HepG2 (cell line): Measurements from ENCODE around the gene FGGY. TPM values are rescaled to one million over a fixed set of nuclear protein-coding genes. Genes with fewer than 3 reads are reported as not detected.
A peak's percentile ranks its signal among the peaks of the same experiment; 100 is the strongest.

Experiments
- CREB1 ChIP-seq, 2 experiments: fragments of 450-650 bp in 1 of 2; IDR thresholded peaks; 2 replicates each; pipeline ENCODE4 v1.6.1; 2016 to 2017; ENCODE audit warnings: control low read depth in 1 of 2, mild to moderate bottlenecking in 1 of 2, missing compliant biosample characterization in 1 of 2, missing genetic modification characterization in 1 of 2
- GTF3A ChIP-seq: sonication (generic); formaldehyde crosslinking; conservative IDR thresholded peaks from 2 replicates; pipeline ENCODE4 v1.4.0; 2020; ENCODE audit warnings: mild to moderate bottlenecking, missing genetic modification reagents
- GZF1 ChIP-seq: sonication (generic); formaldehyde crosslinking; IDR thresholded peaks from 2 replicates; pipeline ENCODE4 v1.5.1; 2020; ENCODE audit warnings: mild to moderate bottlenecking, missing genetic modification reagents
- HDAC6 ChIP-seq: fragments of 200-600 bp; sonication (generic); IDR thresholded peaks from 2 replicates; pipeline ENCODE4 v1.7.0; 2017; ENCODE audit warnings: mild to moderate bottlenecking, antibody characterized with exemption, low read length, low read depth
- KAT7 ChIP-seq: IDR thresholded peaks from 2 replicates; pipeline ENCODE4 v1.6.1; 2018; ENCODE audit warnings: borderline replicate concordance, missing compliant biosample characterization
- KDM3A ChIP-seq: IDR thresholded peaks from 2 replicates; pipeline ENCODE4 v1.6.1; 2018; ENCODE audit warnings: low read depth, missing compliant biosample characterization
- MED13 ChIP-seq: sonication (generic); formaldehyde crosslinking; IDR thresholded peaks from 2 replicates; pipeline ENCODE4 v1.5.0; 2020; ENCODE audit warnings: missing genetic modification reagents
- MED8 ChIP-seq: sonication (generic); formaldehyde crosslinking; IDR thresholded peaks from 2 replicates; pipeline ENCODE4 v1.8.1; 2023; ENCODE audit warnings: mild to moderate bottlenecking, missing genetic modification reagents; ENCODE audit not compliant: insufficient replicate concordance
- NAIF1 ChIP-seq: sonication (generic); formaldehyde crosslinking; IDR thresholded peaks from 2 replicates; pipeline ENCODE4 v1.5.0; 2020; ENCODE audit warnings: mild to moderate bottlenecking, missing genetic modification reagents, borderline replicate concordance
- NR3C1 ChIP-seq: sonication (generic); formaldehyde crosslinking; IDR thresholded peaks from 2 replicates; pipeline ENCODE4 v1.4.0; 2020; ENCODE audit warnings: missing genetic modification reagents
- RERE ChIP-seq: IDR thresholded peaks from 2 replicates; pipeline ENCODE4 v1.6.1; 2016; ENCODE audit warnings: low read depth, missing genetic modification reagents, missing compliant biosample characterization
- SIX4 ChIP-seq: sonication (generic); formaldehyde crosslinking; IDR thresholded peaks from 2 replicates; pipeline ENCODE4 v1.4.0; 2020; ENCODE audit warnings: missing genetic modification reagents
- SMARCE1 ChIP-seq: fragments of 450-650 bp; IDR thresholded peaks from 2 replicates; pipeline ENCODE4 v1.6.1; 2017; ENCODE audit warnings: borderline replicate concordance
- SP4 ChIP-seq: sonication (generic); formaldehyde crosslinking; IDR thresholded peaks from 2 replicates; pipeline ENCODE4 v1.8.1; 2023; ENCODE audit warnings: mild to moderate bottlenecking, missing genetic modification reagents
- ZBTB2 ChIP-seq: sonication (generic); formaldehyde crosslinking; IDR thresholded peaks from 2 replicates; pipeline ENCODE4 v1.8.0; 2022; ENCODE audit warnings: low read depth, missing genetic modification reagents
- ZHX2 ChIP-seq, 2 experiments: sonication (generic) in 1 of 2; formaldehyde crosslinking in 1 of 2; IDR thresholded peaks; 2 replicates each; pipeline versions ENCODE4 v1.6.1 to v1.9.0; 2014 to 2022; ENCODE audit warnings: antibody characterized with exemption in 1 of 2, borderline replicate concordance in 1 of 2, inconsistent platforms in 1 of 2, low read depth in 1 of 2, missing genetic modification reagents in 1 of 2
- ZNF550 ChIP-seq: sonication (generic); formaldehyde crosslinking; IDR thresholded peaks from 2 replicates; pipeline ENCODE4 v1.4.0; 2020; ENCODE audit warnings: mild to moderate bottlenecking, missing genetic modification reagents, borderline replicate concordance
- polyA plus RNA-seq, 8 experiments: library from polyadenylated mRNA; depleted of rRNA in 3 of 8; stranded (reverse) in 7 of 8; unstranded in 1 of 8; fragments of >200 nt; fragmentation: Illumina TruSeq in 4 of 8; extraction: Trizol in 4 of 8; gene quantifications; 2 replicates each; pipeline versions ENCODE4 v1.2.1 to v1.2.3, GENCODE V29; 2011 to 2016; ENCODE audit warnings: low read depth in 4 of 8, missing spikeins in 1 of 8, mixed read lengths in 1 of 8; ENCODE audit not compliant: insufficient read depth in 1 of 8
- total RNA-seq, 5 experiments: library from RNA; depleted of rRNA; stranded (reverse); fragments of >200 nt; fragmentation: Illumina TruSeq; extraction: Trizol; gene quantifications; 2 replicates each; pipeline ENCODE4 v1.2.3, GENCODE V29; 2016; ENCODE audit warnings: low read depth in 1 of 5

Gene FGGY
- total and polyA plus RNA-seq, 2 of the 13 experiments (the other 11 are each of a cell fraction or from before 2014, with no cell fraction given) = 15.7 to 27.5 TPM

GRCh38 chr1:59522925-59523505, 226.1 kb downstream of the FGGY start (continued):
- TF ChIP-seq ZHX2 (IDR thresholded peaks at IDR 0.05; ENCODE audit: low read depth) (0 out of 2 replicates have a peak, but pooled peaks have one; percentile 41), ZHX2 (CRISPR knock-in tag; IDR thresholded peaks at IDR 0.05; ENCODE audit: borderline replicate concordance) (no peak), NAIF1 (CRISPR knock-in tag) (no peak), NR3C1 (CRISPR knock-in tag) (no peak), KAT7 (CRISPR knock-in tag) (no peak), SMARCE1 (no peak), MED13 (CRISPR knock-in tag) (no peak), ZNF550 (CRISPR knock-in tag) (no peak), SIX4 (CRISPR knock-in tag) (peak; percentile 41; the same call in 1 of the 2 replicates), GTF3A (CRISPR knock-in tag) (no peak), HDAC6 (no peak), SP4 (CRISPR knock-in tag) (no peak), ZBTB2 (CRISPR knock-in tag) (no peak), GZF1 (CRISPR knock-in tag) (no peak), RERE (CRISPR knock-in tag) (0 out of 2 replicates have a peak, but pooled peaks have one; percentile 34), MED8 (CRISPR knock-in tag) (no peak), CREB1 (IDR thresholded peaks at IDR 0.05) (no peak), CREB1 (CRISPR knock-in tag; IDR thresholded peaks at IDR 0.05) (peak; percentile 88), KDM3A (no peak)
